Upper lobe of left lung (tissue), 4 donors: ENCODE data around the gene PTPN12.

ENCODE experiments used
- EP300 ChIP-seq, 4 donors: sonication (generic); formaldehyde crosslinking; IDR thresholded peaks; one replicate each; pipeline ENCODE4 v1.5.1; 2017; ENCODE audit warnings: antibody characterized with exemption in 4 of 4, control low read depth in 2 of 4
- POLR2A ChIP-seq, 4 donors: fragments of 450-650 bp; IDR thresholded peaks; one replicate each; pipeline ENCODE4 v1.5.1; 2016 to 2017; ENCODE audit warnings: antibody characterized with exemption in 4 of 4, mild to moderate bottlenecking in 2 of 4
- POLR2AphosphoS5 ChIP-seq, 2 donors: sonication (generic); formaldehyde crosslinking; IDR thresholded peaks; one replicate each; pipeline ENCODE4 v1.5.1; 2017; ENCODE audit warnings: antibody characterized with exemption in 2 of 2
- TF ChIP-seq, protein P1 (sequence below), 6 experiments: fragments of 450-650 bp in 4 of 6; fragments of 200-600 bp in 2 of 6; sonication (generic) in 2 of 6; IDR thresholded peaks; one replicate each; pipeline ENCODE4 v1.5.1; 2016 to 2019; ENCODE audit warnings: antibody characterized with exemption in 6 of 6

DNA sequence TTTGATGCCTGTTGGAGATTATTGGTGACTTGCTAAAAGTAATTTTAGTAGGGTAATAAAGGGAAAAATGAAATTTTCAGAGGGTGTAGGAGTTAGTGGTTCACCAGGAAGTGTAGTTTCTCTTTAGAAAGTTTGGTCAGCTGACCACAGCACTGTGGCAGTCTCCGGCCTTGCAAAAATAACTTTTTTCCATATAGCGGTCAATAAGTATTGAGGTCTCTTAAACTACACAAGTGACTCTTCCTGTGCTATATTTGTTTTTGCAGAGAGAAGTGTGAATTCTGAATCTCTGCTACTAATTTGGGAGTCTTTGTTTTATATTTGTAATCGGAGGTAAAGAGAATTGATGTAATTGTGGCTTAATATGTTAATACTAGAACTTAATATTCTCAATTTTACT, 24.3 kb downstream of the PTPN12 start:
- TF ChIP-seq, protein P1, sequence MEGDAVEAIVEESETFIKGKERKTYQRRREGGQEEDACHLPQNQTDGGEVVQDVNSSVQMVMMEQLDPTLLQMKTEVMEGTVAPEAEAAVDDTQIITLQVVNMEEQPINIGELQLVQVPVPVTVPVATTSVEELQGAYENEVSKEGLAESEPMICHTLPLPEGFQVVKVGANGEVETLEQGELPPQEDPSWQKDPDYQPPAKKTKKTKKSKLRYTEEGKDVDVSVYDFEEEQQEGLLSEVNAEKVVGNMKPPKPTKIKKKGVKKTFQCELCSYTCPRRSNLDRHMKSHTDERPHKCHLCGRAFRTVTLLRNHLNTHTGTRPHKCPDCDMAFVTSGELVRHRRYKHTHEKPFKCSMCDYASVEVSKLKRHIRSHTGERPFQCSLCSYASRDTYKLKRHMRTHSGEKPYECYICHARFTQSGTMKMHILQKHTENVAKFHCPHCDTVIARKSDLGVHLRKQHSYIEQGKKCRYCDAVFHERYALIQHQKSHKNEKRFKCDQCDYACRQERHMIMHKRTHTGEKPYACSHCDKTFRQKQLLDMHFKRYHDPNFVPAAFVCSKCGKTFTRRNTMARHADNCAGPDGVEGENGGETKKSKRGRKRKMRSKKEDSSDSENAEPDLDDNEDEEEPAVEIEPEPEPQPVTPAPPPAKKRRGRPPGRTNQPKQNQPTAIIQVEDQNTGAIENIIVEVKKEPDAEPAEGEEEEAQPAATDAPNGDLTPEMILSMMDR (IDR thresholded peaks at IDR 0.05), result no peak
- TF ChIP-seq POLR2AphosphoS5 (IDR thresholded peaks at IDR 0.05), result no peak
- TF ChIP-seq POLR2A (IDR thresholded peaks at IDR 0.05), result no peak
- no peak for TF ChIP-seq EP300 (IDR thresholded peaks at IDR 0.05)
